CD4-positive, alpha-beta memory T cell (primary cell): ENCODE results near the gene FSTL4. TPM values are rescaled to one million over a fixed set of nuclear protein-coding genes. Genes with fewer than 3 reads are reported as not detected.

Experiments used
- CTCF ChIA-PET: fragments of 350-600 bp; sonication (Branson Sonifier 250); formaldehyde crosslinking; loops from one replicate; lab custom pipeline; 2021; ENCODE audit warnings: inconsistent platforms; ENCODE audit not compliant: partially characterized antibody; lab: Charles Lee
- POLR2A ChIA-PET: fragments of 350-600 bp; sonication (Branson Sonifier 250); formaldehyde crosslinking; loops from one replicate; lab custom pipeline; 2021; ENCODE audit not compliant: partially characterized antibody; lab: Charles Lee
- DNase-seq, 5 donors: peaks; one replicate each; pipeline versions ENCODE4 v3.0.0 to v3.0.0-alpha.2; 2020 to 2022; ENCODE audit warnings: mixed read lengths in 1 of 5
- H3K27ac ChIP-seq: one replicate; pipeline ENCODE4 v1.7.0; 2013; ENCODE audit warnings: low read depth, low read length
- H3K27me3 ChIP-seq: 2 replicates; pipeline ENCODE4 v1.7.0; 2013; ENCODE audit warnings: mild to moderate bottlenecking, low read length, moderate library complexity; ENCODE audit not compliant: insufficient read depth
- H3K36me3 ChIP-seq: 2 replicates; pipeline ENCODE4 v1.7.0; 2013; ENCODE audit warnings: mild to moderate bottlenecking, low read length, moderate library complexity; ENCODE audit not compliant: insufficient read depth
- H3K4me1 ChIP-seq: 2 replicates; pipeline ENCODE4 v1.7.0; 2013; ENCODE audit warnings: mild to moderate bottlenecking, low read length, moderate library complexity; ENCODE audit not compliant: insufficient read depth
- H3K4me3 ChIP-seq, 2 donors: one replicate each; pipeline ENCODE4 v1.7.0; 2013; ENCODE audit warnings: low read length in 2 of 2, mild to moderate bottlenecking in 1 of 2
- H3K9me3 ChIP-seq, 2 donors: one replicate each; pipeline ENCODE4 v1.7.0; 2013; ENCODE audit warnings: low read length in 2 of 2, control low read depth in 1 of 2; ENCODE audit not compliant: control insufficient read depth in 1 of 2
- H3K27ac Mint-ChIP-seq, 7 donors: one replicate each; pipeline ENCODE4 v1.8.0; 2020 to 2021; ENCODE audit warnings: mixed read lengths in 7 of 7, mild to moderate bottlenecking in 6 of 7, inconsistent platforms in 3 of 7, moderate library complexity in 3 of 7
- H3K27me3 Mint-ChIP-seq, 2 donors: one replicate each; pipeline ENCODE4 v1.8.0; 2020 to 2021; ENCODE audit warnings: mixed read lengths in 2 of 2
- H3K36me3 Mint-ChIP-seq, 2 donors: one replicate each; pipeline ENCODE4 v1.8.0; 2020 to 2021; ENCODE audit warnings: mixed read lengths in 2 of 2, inconsistent platforms in 1 of 2, mild to moderate bottlenecking in 1 of 2
- H3K4me1 Mint-ChIP-seq, 4 donors: one replicate each; pipeline ENCODE4 v1.8.0; 2020 to 2021; ENCODE audit warnings: mixed read lengths in 4 of 4, mild to moderate bottlenecking in 1 of 4
- H3K4me3 Mint-ChIP-seq, 8 donors: one replicate each; pipeline ENCODE4 v1.8.0; 2020 to 2021; ENCODE audit warnings: mixed read lengths in 8 of 8, mild to moderate bottlenecking in 7 of 8, moderate library complexity in 6 of 8, inconsistent platforms in 3 of 8
- H3K9me3 Mint-ChIP-seq, 8 donors: one replicate each; pipeline ENCODE4 v1.8.0; 2020 to 2021; ENCODE audit warnings: mixed read lengths in 8 of 8, mild to moderate bottlenecking in 5 of 8, inconsistent platforms in 3 of 8, moderate library complexity in 1 of 8
- intact Hi-C: fragments of 100-400 bp; cut with micrococcal nuclease; formaldehyde crosslinking; loops from one replicate; pipeline ENCODE4 v1.15.1; 2023
- polyA plus RNA-seq, 2 donors: library from polyadenylated mRNA; unstranded; fragments of 300-500 nt; fragmentation: Illumina TruSeq; gene quantifications; one replicate each; pipeline ENCODE4 v1.2.3, GENCODE V29; 2021
- total RNA-seq, 2 experiments: library from RNA; stranded (reverse); gene quantifications; one replicate each; pipeline ENCODE4 v1.2.3, GENCODE V29; 2021

The FSTL4 gene
- total and polyA plus RNA-seq, 4 experiments from 2014 or later = not detected

GRCh38 chr5:133534566-133534965, 77.8 kb downstream of the FSTL4 start:
- Mint-ChIP-seq H3K36me3 (no peaks in the 10 kb centered on the region), H3K27me3 (peaks cover 11 to 16% of the 10 kb centered on the region in 2 donors), H3K9me3 (no peaks in the 10 kb centered on the region), H3K4me3 (no peak overlapping the region), H3K4me1 (no peaks in the 10 kb centered on the region), H3K27ac (no peak overlapping the region)
- DNase-seq = no peak
- no peaks in the 10 kb centered on the region for H3K27me3 ChIP-seq
- intact Hi-C loops = no loop called here
- no peak overlapping the region for H3K4me3 ChIP-seq
- H3K27ac ChIP-seq = no peak overlapping the region
- ChIA-PET CTCF (no interaction called here), POLR2A (no interaction called here)
- H3K9me3 ChIP-seq = no peaks in the 10 kb centered on the region
- H3K4me1 ChIP-seq = no peaks in the 10 kb centered on the region
- H3K36me3 ChIP-seq = no peaks in the 10 kb centered on the region

DNA sequence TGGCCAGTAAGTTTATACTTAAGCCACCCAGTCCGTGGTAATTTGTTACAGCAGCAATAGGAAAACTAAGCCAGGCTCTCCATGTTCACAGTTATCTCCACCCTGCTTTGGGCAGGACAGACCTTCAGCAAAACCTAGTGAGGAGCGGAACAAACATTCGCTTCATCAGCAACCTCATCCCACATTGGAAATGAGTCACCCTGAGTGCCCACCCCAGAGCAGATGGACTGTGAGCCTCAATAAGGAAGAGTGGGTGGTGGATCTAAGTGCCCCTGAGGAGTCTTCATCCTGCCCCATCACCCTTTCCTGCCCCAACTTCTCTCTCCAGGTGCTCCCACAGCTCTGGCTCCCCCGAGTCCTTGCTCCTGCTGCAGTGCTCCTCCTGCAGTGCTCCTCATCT, 78.8 kb downstream of the FSTL4 start:
- Histone ChIP-seq H3K36me3 (no peaks in the 10 kb centered on the region), H3K4me1 (no peaks in the 10 kb centered on the region), H3K27ac (no peak overlapping the region), H3K4me3 (no peak overlapping the region), H3K27me3 (no peaks in the 10 kb centered on the region), H3K9me3 (no peaks in the 10 kb centered on the region)
- peaks cover 5 to 8% of the 10 kb centered on the region in 2 donors for H3K27me3 Mint-ChIP-seq
- DNase-seq = no peak
- no peaks in the 10 kb centered on the region for H3K4me1 Mint-ChIP-seq
- no peak overlapping the region for H3K27ac Mint-ChIP-seq
- no peak overlapping the region for H3K4me3 Mint-ChIP-seq
- H3K36me3 Mint-ChIP-seq = no peaks in the 10 kb centered on the region
- ChIA-PET POLR2A (interaction anchor here (0.6 kb wide), 1 partner anchor 9 kb away, joined by 3 read pairs; no protein-coding TSS in a partner anchor), CTCF (no interaction called here)
- intact Hi-C loops = no loop called here
- no peaks in the 10 kb centered on the region for H3K9me3 Mint-ChIP-seq

- no peak for DNase-seq
- Histone ChIP-seq H3K27me3 (no peaks in the 10 kb centered on the region), H3K27ac (no peak overlapping the region), H3K4me3 (no peak overlapping the region), H3K4me1 (no peaks in the 10 kb centered on the region), H3K9me3 (no peaks in the 10 kb centered on the region), H3K36me3 (no peaks in the 10 kb centered on the region)
- Mint-ChIP-seq H3K36me3 (no peaks in the 10 kb centered on the region), H3K27me3 (peaks cover 3 to 4% of the 10 kb centered on the region in 2 donors), H3K9me3 (no peaks in the 10 kb centered on the region), H3K4me3 (no peak overlapping the region), H3K4me1 (no peaks in the 10 kb centered on the region), H3K27ac (no peak overlapping the region)
- ChIA-PET POLR2A (no interaction called here), CTCF (no interaction called here)
- intact Hi-C loops = no loop called here
These were observed 80.7 kb downstream of the FSTL4 start for GRCh38 chr5:133531594-133531993.

DNA sequence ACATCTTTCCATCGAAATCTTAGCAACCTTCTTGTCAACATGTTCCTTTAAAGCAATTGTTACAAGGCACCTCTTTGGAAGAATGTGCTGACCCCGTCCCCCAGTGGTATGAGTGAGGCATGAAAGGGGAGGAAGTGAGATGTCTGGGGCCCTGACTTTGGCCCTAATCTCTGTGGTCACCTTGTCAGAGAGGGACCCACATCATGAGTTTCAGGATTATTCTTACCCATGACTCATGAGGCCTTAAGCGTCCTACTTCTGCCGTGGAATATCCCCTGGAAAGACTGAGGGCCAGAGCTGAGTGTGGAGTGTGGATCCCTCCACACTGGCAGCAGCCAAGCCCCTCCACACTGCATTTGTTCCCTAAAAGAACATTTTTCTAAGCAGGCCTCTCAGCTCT, 81.2 kb downstream of the FSTL4 start:
- H3K4me1 Mint-ChIP-seq = no peaks in the 10 kb centered on the region
- no peaks in the 10 kb centered on the region for H3K36me3 ChIP-seq
- H3K4me3 Mint-ChIP-seq = no peak overlapping the region
- H3K9me3 ChIP-seq = no peaks in the 10 kb centered on the region
- no peaks in the 10 kb centered on the region for H3K36me3 Mint-ChIP-seq
- peaks cover 3 to 7% of the 10 kb centered on the region in 2 donors for H3K27me3 Mint-ChIP-seq
- ChIA-PET CTCF (no interaction called here), POLR2A (no interaction called here)
- H3K4me3 ChIP-seq = no peak overlapping the region
- H3K9me3 Mint-ChIP-seq = no peaks in the 10 kb centered on the region
- intact Hi-C loops = no loop called here
- no peak overlapping the region for H3K27ac ChIP-seq
- DNase-seq = no peak
- H3K27ac Mint-ChIP-seq = no peak overlapping the region
- no peaks in the 10 kb centered on the region for H3K4me1 ChIP-seq
- H3K27me3 ChIP-seq = no peaks in the 10 kb centered on the region

GRCh38 chr5:133530270-133530669, 82.1 kb downstream of the FSTL4 start:
- H3K27ac Mint-ChIP-seq = no peak overlapping the region
- Histone ChIP-seq H3K4me3 (no peak overlapping the region), H3K36me3 (no peaks in the 10 kb centered on the region), H3K9me3 (no peaks in the 10 kb centered on the region), H3K27ac (no peak overlapping the region), H3K4me1 (no peaks in the 10 kb centered on the region), H3K27me3 (no peaks in the 10 kb centered on the region)
- CTCF ChIA-PET = no interaction called here
- H3K36me3 Mint-ChIP-seq = no peaks in the 10 kb centered on the region
- peaks cover 0 to 9% of the 10 kb centered on the region in 2 donors for H3K27me3 Mint-ChIP-seq
- no peak overlapping the region for H3K4me3 Mint-ChIP-seq
- intact Hi-C loops = no loop called here
- no peak for DNase-seq
- no peaks in the 10 kb centered on the region for H3K4me1 Mint-ChIP-seq
- POLR2A ChIA-PET = no interaction called here
- no peaks in the 10 kb centered on the region for H3K9me3 Mint-ChIP-seq

DNA sequence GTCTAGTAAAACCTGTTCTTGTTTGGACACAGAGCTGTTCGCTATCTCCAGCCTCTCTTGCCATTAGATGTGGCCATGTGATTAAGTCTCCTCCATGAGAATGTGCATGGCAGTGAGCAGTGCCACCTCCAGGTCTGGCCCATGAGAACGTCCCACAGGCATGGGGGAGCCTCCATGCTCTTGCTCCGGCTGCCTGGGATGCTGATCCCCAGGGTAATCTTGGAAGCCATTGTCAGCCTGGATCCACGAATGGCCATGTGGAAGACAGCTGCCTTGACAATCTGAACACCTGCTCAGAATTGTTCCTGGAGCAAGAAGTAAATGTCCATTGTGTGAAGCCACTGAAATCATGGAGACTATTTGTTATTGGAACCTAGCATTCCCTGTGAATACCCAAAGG, 83.5 kb downstream of the FSTL4 start:
- POLR2A ChIA-PET = no interaction called here
- no peak overlapping the region for H3K27ac ChIP-seq
- DNase-seq = no peak
- Mint-ChIP-seq H3K9me3 (no peaks in the 10 kb centered on the region), H3K36me3 (no peaks in the 10 kb centered on the region), H3K27ac (no peak overlapping the region), H3K27me3 (peaks cover 5 to 7% of the 10 kb centered on the region in 2 donors), H3K4me1 (no peaks in the 10 kb centered on the region), H3K4me3 (no peak overlapping the region)
- H3K4me1 ChIP-seq = no peaks in the 10 kb centered on the region
- intact Hi-C loops = no loop called here
- H3K27me3 ChIP-seq = no peaks in the 10 kb centered on the region
- H3K36me3 ChIP-seq = no peaks in the 10 kb centered on the region
- CTCF ChIA-PET = no interaction called here
- no peak overlapping the region for H3K4me3 ChIP-seq
- no peaks in the 10 kb centered on the region for H3K9me3 ChIP-seq

DNA sequence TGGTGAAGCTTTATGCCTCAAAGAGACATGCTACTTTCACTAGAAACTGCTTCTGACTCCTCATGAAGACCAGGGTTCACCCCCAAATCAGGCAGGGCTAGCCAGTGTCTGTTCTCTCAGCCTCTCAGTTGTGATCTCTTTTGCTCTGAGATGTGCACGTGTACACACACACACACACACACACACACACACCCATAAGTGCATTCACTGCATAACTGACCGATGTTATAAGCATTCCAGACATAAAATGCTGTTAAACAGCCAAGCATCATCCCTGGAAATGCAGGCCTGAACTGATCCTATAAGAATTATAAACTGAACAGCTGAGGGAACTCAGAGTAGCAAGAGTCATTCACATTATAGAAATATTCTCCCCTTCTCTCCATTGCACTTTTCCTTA, 85.0 kb downstream of the FSTL4 start:
- Mint-ChIP-seq H3K9me3 (no peaks in the 10 kb centered on the region), H3K27me3 (peaks cover 9 to 10% of the 10 kb centered on the region in 2 donors), H3K4me3 (no peak overlapping the region), H3K27ac (no peak overlapping the region), H3K36me3 (no peaks in the 10 kb centered on the region), H3K4me1 (no peaks in the 10 kb centered on the region)
- CTCF ChIA-PET = interaction anchor here (1.5 kb wide), 1 partner anchor 104 kb away, joined by 3 read pairs; no protein-coding TSS in a partner anchor
- Histone ChIP-seq H3K9me3 (no peaks in the 10 kb centered on the region), H3K4me3 (no peak overlapping the region), H3K36me3 (no peaks in the 10 kb centered on the region), H3K4me1 (no peaks in the 10 kb centered on the region), H3K27me3 (no peaks in the 10 kb centered on the region), H3K27ac (no peak overlapping the region)
- intact Hi-C loops = no loop called here
- no peak for DNase-seq
- POLR2A ChIA-PET = no interaction called here

GRCh38 chr5:133526368-133526767, 86.0 kb downstream of the FSTL4 start:
- no peak overlapping the region for H3K4me3 Mint-ChIP-seq
- peaks cover 11% of the 10 kb centered on the region in 2 donors for H3K27me3 Mint-ChIP-seq
- no peaks in the 10 kb centered on the region for H3K9me3 Mint-ChIP-seq
- no peaks in the 10 kb centered on the region for H3K27me3 ChIP-seq
- intact Hi-C loops = no loop called here
- CTCF ChIA-PET = interaction anchor here (1.5 kb wide), 1 partner anchor 103 kb away, joined by 3 read pairs; no protein-coding TSS in a partner anchor
- no peak overlapping the region for H3K27ac ChIP-seq
- no peaks in the 10 kb centered on the region for H3K36me3 ChIP-seq
- no peaks in the 10 kb centered on the region for H3K36me3 Mint-ChIP-seq
- H3K9me3 ChIP-seq = no peaks in the 10 kb centered on the region
- H3K4me1 ChIP-seq = no peaks in the 10 kb centered on the region
- POLR2A ChIA-PET = no interaction called here
- no peak overlapping the region for H3K27ac Mint-ChIP-seq
- H3K4me1 Mint-ChIP-seq = no peaks in the 10 kb centered on the region
- no peak overlapping the region for H3K4me3 ChIP-seq
- no peak for DNase-seq
